ENCODE data around the gene TMEM51.

TMEM51 gene

DNA sequence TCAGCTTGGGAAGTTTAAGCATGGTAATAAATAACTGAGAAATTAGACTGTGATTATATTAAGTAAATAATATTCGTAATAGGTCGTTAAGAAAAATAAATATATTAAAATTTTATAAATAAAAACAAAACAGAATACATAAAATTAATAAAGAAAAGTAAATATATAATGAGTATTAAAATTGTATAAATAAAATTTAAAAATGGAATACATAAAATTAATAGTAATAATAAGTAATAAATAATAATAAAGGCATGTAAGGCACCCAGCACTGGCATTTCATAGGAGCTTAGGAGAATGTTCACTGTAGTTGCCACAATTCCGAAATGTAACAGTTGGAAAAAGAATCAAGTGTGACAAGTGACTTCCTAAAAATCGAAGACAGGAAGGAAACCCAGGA is 47.7 kb downstream of the TMEM51 start:
- no peak for DNase-seq

DNA sequence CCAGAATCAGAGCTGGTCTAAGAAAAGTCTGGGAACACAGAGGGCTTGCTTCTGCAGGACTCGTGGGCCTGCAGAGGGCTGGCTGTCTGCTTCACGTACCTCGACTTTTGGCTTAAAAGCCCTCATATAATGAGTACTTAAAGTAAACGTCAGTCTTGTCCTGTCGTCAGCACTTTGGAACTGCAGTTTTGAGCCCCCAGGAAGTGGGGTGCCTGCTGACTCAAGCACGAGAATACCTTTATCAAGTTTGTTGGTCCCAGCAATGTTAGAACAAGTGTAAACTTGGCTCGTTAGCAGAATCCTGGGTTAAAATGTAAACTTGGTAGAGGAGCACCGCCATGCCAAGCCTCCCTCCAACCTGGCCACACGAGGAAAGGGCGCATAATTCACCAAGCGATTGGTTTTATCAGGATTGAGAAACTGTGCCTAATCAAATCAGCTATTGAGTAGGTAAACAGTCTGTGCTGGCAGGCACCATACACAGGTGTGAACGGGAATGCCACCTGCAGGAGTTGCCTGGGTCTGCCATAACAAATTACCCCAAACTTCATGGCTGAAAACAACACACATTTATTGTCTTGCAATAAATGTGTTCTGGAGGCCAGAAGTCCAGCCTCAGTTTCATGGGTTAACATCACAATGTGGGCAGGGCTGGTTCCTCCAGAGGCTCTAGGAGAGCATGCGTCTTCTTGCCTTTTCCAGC is 48.5 kb downstream of the TMEM51 start:
- no peak for DNase-seq

DNA sequence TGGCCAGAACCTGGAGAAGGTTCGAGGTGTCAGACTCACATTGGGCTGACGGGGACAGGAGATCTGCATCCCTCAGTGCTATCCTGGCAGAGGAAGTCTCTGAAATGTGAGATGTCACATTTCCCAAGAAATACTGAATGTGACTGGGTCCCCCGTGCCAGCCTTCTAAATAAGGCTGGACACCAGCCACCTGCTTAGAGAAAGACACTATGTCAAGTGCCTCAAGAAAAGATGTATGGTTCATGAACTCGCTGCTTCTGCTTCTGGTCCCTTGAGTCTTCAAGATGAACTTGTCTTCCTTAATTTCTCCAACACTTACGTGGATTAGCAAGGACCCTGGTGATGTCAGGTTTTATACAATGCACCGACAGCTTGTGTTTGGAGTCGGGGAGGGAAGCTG is 51.4 kb downstream of the TMEM51 start:
- no peak for DNase-seq

DNA sequence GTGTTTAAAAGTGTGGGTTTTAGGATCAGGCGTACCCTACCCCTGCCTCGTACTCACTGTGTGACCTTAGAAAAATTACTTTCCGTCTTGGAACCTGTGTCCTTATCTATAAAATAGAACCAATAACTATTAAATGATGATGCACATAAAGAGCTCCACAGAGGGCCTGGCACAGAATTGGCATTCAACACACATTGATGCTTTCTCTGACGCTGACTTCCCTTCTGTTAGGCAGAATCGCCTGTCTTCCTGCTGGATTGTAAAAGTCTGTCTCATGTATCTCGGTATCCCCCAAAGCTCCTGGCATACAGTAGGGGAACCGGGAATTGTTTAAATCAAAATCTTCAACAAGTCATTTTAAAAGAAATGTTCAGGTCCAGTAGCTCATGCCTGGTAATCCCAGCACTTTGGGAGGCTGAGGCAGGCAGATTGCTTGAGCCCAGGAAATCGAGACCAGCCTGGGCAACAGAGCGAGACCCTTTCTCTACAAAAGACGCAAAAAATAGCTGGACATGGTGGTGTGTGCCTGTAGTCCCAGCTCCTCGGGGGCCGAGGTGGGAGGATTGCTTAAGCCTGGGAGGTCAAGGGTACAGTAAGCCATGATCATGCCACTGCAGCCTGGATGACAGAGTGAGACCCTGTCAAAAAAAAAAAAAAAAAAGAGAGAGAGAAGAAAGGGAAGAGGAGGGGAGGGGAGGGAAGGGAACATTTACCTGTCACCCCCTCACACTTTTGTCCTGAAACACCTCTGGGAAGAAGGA is 52.2 kb downstream of the TMEM51 start:
- DNase-seq: no peak

DNA sequence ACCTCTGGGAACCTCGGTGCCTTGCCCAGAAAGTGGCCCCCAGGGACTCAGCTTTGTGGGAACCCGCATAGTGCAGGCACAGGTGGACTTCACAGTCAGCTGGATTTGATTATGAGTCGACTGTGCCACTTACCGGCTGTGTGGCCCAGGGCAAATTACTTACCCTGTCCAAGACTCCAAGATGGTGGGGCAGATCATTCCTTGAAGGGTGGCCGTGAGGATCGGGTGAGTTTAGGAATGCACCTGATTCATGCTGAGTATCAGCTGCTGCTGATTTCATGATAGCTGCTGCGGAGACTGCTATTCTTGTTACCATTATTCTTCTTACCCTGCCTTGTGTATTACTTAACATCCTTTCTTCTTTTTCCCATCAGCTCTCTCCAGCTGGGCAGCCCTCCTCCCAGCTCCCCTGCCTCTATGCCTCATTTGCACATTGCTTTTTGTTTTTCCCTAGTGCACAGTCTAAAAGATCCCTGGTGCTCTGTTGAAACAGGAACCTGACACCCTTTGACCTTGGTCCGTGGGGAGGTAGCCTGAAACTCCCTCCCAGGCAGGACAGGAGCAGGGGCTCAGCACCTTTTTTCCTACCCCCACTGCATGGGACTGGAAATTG is 53.0 kb downstream of the TMEM51 start:
- no peak for DNase-seq

DNA sequence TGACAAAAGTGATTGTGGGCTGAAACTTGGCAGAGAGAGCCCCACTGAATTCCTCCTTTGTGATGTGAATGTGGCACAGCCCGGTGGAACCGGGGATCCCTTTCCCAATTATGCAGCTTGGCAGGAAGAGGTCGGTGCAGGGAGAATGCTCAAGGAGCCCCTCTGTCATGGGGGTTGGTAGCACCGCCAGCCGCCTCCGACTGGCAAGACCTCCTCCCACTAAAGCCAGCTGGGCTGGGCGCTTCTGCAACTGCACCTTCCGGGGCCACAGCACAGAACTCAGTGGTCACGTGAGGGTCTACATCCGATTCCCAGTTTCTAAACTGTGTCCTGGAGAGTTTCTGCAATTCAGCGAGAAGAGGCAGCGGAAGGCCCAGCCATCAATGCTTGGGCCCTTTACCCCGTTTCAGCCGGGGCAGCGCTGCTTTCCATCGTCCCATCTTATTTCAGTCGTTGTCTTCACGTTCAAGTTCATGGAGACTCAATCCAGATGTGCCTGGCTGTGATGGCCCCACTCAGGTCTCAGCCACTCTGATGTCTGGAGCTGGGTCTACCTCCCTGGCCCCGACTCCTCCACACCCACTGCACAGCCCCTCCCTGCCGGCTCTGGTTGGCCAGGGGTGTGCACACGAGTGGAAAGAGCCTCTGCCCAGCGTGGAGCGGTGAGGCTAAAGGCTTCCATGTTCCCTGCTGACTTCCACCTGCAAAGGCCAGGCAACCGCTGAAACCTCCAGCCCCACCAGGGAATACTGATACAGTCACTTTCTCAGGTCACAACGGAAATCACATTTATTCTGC is 53.7 kb downstream of the TMEM51 start:
- no peak for DNase-seq

DNA sequence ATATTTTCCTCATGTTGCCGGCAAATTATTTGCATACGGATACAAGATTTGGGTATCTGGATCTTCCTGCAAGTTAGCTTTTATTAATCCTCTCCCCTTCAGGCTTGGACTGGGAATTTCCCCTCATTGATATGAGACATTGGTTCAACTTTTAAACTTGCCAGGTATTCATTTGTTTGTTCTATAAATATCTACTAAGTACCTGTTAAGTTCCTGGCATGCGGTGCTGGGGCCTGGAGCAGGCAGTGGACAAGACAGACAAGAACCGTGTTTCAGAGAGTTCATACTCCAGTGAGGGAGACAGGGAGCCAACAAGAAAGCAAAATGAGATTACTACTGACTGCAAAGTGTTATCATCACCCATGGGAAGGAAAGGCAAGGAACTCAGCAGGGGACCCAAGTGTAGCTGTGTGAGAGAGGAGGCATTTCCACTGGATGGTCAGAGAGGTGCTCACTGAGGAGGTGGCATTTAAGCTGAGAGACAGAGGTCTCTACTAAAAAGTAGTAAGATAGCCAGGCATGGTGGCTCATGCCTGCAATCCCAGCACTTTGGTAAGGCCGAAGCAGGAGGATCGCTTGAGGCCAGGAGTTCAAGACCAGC is 54.4 kb downstream of the TMEM51 start:
- DNase-seq: no peak

DNA sequence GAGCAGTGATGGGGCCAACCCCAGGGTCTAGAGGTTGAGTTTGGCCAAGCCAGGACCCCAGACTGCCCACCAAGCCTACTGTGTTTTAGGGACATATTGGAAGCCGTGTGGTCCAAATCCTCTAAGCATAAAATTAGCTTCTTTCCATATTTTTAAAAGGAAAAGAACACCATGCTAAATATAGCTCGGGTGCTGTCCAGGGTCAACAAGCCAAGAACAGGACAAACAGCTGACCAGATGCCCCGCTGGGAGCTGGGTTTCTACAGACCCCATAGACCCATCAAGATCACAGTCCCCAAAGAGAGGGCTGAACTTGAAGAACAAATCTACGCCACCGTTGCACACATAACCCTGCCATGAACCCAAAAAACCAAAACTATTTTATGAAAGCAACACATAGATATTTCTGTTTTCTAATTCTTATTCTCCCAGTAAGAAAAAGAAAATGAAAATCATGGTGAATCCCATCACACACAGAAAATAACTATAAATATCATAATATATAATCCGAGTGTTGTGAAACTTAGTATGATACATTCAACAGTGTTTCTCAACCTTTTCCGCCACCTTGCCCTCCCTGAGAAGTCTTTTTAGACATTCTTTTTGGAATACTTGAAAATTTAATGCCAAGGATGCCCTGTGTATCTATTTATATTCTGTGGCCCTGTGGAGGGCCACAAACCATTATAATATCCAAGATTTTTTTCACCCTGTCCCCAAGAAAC is 57.3 kb downstream of the TMEM51 start:
- DNase-seq: no peak

DNA sequence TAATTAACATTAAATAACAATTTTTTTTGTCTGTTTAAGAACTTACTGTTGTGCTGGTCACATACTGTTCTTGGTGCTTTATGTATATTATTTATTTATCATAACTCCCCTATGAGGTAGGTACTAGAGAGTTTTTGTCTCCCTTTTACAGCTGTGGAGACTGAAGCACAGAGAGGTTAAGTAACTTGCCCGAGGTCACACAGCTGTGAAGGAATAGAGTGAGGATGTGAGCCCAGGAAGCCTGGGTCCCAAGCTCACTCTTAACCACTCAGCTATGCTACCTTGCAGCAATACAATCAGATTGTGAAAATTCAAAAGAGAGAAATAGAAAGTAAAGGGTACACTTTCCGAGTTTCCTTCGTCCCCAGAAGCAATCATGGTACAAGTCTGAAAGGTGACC is 57.9 kb downstream of the TMEM51 start:
- DNase-seq: no peak

DNA sequence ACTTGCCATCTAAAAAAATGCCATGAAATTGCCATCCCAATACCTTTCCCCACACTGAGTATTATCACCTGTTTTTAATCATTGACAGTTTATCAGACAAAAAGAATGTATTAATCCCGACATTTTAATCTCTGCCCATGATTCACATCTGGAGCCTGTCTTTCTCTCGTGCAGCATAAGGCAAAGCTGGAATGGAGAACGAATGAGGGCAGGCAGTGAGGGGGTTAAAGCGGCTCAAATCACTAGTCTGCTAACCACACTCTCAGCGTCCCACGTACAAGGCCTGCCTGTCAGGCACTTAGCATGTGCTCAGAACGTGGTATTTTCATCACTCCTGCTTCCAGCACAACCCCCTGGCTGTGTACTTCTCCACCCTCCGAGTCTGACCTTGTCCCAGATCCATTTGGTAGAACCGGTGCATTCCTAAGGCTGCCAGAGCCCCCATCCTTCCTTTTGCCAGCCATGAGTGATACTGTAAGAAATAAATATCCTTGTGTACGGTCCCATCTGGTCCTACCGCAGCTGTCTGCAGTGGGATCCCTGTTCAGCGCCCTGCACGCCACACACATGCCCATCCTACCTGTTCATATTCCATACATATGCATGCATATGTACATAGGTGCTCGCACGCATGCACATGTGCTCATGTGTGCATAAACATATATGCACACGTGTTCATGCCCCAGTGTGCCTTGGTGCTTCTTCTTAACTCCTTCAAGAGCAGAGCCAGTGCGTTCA is 58.8 kb downstream of the TMEM51 start:
- no peak for DNase-seq

DNA sequence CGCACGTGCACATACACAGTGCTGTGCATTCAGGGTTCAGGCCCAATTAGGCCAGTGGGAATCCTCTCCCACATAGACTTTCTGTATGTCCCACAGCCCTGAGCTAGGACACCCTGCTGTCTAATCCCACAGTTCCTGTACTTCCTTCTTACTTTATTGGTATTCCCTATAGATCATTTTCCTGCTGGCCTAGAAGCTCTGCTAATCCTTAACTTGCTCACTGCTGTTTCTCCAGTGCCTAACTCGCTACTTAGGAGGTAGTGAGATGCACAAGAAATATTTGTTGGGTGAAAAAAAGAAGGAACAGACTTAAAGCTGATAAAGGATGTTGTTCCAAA is 59.4 kb downstream of the TMEM51 start:
- no peak for DNase-seq

DNA sequence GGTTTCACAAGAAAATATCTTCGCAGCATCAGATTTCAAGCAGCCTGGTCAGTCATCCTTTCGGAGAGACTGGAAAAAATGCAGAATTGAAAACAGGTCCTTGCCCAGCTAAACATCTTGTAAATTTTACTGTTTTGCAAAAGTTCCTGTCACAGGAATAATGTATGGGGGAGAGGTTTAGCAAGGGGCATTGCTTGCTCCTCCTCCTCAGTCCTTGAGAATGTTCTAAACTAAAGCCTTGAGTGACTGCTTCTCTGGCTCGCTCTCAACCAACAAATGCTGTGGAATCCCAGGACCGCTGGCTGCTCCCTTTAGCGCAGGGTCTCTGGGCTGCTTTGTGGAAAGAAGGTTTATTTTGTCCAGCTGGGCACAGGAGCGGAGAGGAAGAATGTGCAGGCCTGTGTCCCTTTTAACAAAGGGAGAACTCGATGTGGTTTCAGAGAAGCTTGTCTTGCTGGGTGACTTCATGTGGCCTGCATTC is 59.8 kb downstream of the TMEM51 start:
- DNase-seq: no peak

DNA sequence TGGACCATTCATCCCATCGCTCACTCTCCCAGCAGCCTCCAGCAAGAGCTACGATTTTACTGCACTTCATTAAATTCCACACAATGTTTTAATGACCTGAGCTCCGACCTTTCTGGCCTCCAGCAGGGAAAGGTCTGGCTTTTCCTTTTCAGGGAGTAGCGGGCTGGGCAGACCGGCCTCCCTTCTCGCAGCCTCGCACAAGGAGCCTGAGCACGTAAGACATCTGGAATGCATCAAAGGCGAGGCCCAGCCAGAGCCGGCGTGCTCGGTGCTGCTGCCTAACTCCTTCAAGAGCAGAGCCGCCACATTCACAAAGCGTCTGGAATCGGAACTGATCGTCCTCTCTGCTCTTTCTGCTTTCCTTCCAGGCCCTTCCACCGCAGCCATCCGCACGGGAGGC is 61.0 kb downstream of the TMEM51 start:
- no peak for DNase-seq

DNA sequence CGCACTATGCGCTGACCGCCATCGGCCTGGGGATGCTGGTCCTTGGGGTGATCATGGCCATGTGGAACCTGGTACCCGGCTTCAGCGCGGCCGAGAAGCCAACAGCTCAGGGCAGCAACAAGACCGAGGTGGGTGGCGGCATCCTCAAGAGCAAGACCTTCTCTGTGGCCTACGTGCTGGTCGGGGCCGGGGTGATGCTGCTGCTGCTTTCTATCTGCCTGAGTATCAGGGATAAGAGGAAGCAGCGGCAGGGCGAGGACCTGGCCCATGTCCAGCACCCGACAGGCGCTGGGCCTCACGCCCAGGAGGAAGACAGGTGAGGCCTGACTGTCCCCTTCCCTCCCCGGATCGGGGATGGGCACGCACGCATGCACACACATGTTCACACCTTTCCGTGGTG is 61.6 kb downstream of the TMEM51 start:
- DNase-seq: no peak

DNA sequence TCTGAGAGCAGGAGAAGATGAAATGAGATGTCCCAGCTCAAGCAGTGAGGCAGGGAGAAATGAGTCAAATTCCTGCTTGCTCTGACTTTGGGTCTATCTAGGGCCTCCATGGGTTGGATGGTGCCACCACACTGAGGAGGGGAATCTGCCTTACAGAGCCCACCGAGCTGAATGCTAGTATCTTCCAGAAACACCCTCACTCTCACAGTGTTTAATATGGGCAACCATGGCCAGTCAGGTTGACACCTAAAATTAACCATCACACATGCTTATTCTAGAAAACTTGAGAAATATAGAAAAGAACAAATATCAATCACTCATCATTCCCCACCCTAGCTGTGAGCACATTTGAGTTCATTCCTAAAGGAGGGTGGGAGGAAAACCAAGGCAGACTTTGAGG is 64.1 kb downstream of the TMEM51 start:
- DNase-seq: no peak

DNA sequence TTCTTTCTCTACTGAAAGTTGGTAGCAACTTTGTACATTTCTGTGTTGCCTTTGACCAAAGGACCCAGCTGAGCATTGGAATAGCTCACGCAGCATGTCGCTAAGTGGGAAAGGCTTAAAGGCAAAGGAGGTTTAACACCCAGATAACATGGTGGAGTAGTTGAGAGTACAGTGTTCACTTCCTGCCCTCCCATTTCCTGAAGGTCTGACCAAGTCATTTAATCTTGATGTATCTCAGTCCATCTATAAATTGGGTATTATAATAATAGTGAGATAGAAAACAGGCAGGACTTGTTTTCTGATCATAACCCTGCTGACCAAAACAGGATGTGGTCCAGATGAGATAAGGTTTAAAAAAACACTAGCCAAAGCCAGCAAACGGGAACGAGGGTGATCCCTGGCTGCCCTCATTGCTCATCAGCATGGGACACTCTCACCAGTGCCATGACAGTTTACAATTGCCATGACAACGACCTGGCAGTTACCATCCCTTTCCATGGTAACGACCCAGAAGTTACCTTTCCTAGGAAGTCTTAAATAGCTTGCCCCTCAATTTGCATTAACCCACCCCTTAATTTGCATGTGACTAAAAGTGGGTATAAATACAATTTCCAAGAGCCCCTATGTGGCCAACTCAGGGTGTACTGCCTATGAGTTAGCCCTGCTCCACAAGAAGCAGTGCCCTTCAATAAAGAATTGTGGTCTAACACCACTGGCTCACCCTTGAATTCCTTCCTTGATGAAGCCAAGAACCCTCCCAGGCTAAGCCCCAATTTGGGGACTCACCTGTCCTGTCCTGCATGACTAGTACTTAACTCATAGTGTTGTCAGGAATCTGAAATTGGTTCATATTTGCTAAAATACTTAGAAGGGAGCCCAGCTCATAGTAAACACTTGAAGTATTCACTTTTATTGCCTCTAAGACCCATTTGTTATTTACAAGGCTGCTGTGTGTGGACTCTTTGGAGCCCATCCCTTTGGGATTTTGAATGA is 65.0 kb downstream of the TMEM51 start:
- DNase-seq: no peak

DNA sequence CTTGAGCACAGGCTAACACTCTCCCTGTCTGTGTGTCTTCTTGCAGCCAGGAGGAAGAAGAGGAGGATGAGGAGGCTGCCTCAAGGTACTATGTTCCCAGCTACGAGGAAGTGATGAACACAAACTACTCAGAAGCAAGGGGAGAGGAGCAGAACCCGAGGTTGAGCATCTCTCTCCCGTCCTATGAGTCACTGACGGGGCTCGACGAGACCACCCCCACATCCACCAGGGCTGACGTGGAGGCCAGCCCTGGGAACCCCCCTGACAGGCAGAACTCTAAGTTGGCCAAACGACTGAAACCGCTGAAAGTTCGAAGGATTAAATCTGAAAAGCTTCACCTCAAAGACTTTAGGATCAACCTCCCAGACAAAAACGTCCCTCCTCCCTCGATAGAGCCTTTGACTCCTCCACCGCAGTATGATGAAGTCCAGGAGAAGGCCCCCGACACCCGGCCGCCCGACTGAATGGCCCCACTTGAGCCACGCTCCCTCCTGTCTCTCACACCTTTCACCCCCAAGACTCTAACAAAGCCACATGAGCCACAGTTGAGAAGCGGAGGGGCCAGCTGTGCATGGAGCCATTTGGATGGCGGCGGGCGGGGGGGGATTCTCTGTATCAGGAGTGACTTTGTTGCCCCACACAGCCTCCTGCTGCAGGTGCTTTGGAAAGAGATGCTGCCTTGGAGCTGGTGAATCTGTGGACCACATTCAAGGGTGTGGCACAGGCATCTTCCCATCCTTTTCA is 65.9 kb downstream of the TMEM51 start:
- no peak for DNase-seq

DNA sequence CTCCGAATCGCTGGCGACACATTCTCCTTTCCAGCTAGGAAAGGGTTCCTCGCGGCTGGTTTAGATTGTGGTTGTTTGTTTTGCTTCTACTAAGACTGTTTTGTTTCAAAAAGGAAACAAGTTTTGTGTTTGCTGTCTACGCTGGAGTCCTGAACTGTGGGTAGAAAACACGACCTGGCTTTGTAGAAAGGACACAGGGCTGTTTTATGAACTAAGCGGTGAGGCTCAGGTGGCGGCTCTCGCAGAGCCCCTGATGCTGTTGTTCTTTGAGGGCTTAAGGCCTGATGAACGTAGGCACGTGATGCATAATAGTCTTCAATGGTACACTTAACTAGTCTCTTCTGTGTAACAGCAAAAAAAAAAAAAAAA is 66.5 kb downstream of the TMEM51 start:
- no peak for DNase-seq

DNA sequence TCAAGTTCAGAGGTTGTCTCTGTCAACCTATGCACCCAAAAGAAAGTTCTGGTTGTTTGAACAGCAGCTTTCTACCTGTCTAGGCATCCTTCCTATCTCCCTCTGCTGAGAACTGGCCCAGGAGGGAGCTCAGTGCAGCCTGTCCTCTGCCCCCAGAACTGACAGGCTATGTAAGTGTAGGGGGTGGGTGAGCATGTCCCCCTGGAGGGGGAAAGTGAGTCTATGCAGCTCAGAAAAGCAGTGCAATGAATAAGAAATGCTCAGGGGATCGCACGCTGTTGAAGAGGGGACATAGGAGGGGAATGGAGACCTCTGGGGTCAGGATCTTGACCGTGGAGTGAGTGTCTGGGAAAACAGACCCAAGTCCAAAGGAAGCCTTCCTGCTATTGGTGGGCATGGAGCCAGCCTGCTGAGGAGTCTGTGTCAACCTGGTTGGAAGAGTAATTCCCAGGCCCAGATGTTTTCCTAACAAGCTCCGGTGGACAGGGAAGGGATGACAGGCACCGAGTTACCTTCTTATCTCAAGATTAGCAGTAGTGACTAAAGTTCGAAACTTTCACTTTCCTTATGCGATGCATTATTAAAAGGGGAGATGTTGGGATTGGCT is 67.4 kb downstream of the TMEM51 start:
- no peak for DNase-seq

Data from NCI-H524 treated with DMSO at 0.1 percent for 48 hours (cell line).